HL-60 (cell line): ENCODE measurements around the gene KCNH4.

Experiments
- DNase-seq, 2 experiments: peaks; one replicate each; pipeline ENCODE4 v3.0.0-alpha.2; 2010 to 2020; ENCODE audit warnings: low read depth in 1 of 2, low spot score in 1 of 2
- H3K27ac ChIP-seq: fragments of 250-450 bp; sonication (Bioruptor Pico); replicated peaks from 2 replicates; pipeline ENCODE4 v1.5.1; 2020; ENCODE audit warnings: mild to moderate bottlenecking, moderate library complexity
- H3K27me3 ChIP-seq: fragments of 250-450 bp; sonication (Bioruptor Pico); 2 replicates; pipeline ENCODE4 v1.5.1; 2021; ENCODE audit warnings: mild to moderate bottlenecking, moderate library complexity; ENCODE audit not compliant: insufficient read depth, poor library complexity, severe bottlenecking
- H3K4me3 ChIP-seq: replicated peaks from 2 replicates; pipeline ENCODE4 v1.5.1; 2011; ENCODE audit warnings: mild to moderate bottlenecking, control low read depth, low read length; ENCODE audit not compliant: insufficient read depth
- GABPA ChIP-seq: IDR thresholded peaks from 2 replicates; pipeline ENCODE4 v1.6.1; 2012; ENCODE audit warnings: low read depth
- POLR2AphosphoS5 ChIP-seq: IDR thresholded peaks from 2 replicates; pipeline ENCODE4 v1.6.1; 2012; ENCODE audit warnings: low read depth
- SPI1 ChIP-seq: IDR thresholded peaks from 2 replicates; pipeline ENCODE4 v1.6.1; 2012; ENCODE audit warnings: low read depth, mild to moderate bottlenecking, borderline replicate concordance
- TF ChIP-seq, protein P1 (sequence below): IDR thresholded peaks from 2 replicates; pipeline ENCODE4 v1.6.1; 2012; ENCODE audit warnings: low read depth; ENCODE audit not compliant: insufficient replicate concordance
- TF ChIP-seq, protein P2 (sequence below): IDR thresholded peaks from one replicate; pipeline ENCODE4 v1.5.1; 2011; ENCODE audit warnings: low read length, control low read depth, inconsistent platforms; ENCODE audit not compliant: insufficient read depth

The KCNH4 gene

DNA sequence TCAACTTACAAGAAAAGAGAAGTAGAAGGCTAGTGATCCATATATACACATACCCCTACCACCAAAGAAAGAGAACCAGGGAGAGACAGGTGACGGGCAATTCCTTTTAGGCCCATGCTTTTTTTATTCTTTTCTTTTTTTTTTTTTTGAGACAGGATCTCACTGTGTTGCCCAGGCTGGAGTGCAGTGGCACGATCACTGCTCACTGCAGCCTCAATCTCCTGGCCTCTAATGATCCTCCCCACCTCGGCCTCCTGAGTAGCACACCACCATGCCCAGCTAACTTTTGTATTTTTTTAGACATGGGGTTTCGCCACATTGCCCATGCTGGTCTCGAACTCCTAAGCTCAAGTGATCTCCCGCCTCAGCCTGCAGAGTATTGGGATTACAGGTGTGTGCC is 53.5 kb downstream of the KCNH4 start:
- H3K27ac ChIP-seq, result no peak overlapping the region
- H3K27me3 ChIP-seq, result no peaks in the 10 kb centered on the region
- DNase-seq, result no peak
- TF ChIP-seq, protein P1, sequence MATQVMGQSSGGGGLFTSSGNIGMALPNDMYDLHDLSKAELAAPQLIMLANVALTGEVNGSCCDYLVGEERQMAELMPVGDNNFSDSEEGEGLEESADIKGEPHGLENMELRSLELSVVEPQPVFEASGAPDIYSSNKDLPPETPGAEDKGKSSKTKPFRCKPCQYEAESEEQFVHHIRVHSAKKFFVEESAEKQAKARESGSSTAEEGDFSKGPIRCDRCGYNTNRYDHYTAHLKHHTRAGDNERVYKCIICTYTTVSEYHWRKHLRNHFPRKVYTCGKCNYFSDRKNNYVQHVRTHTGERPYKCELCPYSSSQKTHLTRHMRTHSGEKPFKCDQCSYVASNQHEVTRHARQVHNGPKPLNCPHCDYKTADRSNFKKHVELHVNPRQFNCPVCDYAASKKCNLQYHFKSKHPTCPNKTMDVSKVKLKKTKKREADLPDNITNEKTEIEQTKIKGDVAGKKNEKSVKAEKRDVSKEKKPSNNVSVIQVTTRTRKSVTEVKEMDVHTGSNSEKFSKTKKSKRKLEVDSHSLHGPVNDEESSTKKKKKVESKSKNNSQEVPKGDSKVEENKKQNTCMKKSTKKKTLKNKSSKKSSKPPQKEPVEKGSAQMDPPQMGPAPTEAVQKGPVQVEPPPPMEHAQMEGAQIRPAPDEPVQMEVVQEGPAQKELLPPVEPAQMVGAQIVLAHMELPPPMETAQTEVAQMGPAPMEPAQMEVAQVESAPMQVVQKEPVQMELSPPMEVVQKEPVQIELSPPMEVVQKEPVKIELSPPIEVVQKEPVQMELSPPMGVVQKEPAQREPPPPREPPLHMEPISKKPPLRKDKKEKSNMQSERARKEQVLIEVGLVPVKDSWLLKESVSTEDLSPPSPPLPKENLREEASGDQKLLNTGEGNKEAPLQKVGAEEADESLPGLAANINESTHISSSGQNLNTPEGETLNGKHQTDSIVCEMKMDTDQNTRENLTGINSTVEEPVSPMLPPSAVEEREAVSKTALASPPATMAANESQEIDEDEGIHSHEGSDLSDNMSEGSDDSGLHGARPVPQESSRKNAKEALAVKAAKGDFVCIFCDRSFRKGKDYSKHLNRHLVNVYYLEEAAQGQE, result no peak
- TF ChIP-seq SPI1, result no peak
- TF ChIP-seq, protein P2, sequence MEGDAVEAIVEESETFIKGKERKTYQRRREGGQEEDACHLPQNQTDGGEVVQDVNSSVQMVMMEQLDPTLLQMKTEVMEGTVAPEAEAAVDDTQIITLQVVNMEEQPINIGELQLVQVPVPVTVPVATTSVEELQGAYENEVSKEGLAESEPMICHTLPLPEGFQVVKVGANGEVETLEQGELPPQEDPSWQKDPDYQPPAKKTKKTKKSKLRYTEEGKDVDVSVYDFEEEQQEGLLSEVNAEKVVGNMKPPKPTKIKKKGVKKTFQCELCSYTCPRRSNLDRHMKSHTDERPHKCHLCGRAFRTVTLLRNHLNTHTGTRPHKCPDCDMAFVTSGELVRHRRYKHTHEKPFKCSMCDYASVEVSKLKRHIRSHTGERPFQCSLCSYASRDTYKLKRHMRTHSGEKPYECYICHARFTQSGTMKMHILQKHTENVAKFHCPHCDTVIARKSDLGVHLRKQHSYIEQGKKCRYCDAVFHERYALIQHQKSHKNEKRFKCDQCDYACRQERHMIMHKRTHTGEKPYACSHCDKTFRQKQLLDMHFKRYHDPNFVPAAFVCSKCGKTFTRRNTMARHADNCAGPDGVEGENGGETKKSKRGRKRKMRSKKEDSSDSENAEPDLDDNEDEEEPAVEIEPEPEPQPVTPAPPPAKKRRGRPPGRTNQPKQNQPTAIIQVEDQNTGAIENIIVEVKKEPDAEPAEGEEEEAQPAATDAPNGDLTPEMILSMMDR, result no peak
- TF ChIP-seq GABPA, result no peak
- no peak for TF ChIP-seq POLR2AphosphoS5
- no peak overlapping the region for H3K4me3 ChIP-seq

DNA sequence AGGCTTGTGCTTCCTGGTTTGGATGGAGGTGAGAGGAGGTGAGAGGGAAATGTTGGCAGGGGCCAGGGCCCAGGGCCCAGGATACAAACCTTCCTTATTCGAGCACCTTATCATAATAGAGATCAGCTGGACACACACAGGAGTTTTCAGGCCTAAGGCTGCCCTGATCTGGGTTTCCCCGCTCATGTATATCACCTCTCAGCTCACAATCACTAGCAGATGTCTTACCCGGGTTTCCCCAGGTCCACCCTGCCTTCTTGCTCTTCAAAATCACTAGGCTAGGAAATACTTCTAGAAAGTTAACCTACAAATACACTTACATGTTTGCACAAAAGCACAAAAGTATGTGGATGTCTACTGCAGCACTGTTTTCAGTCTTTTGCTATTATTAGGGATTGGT is 54.1 kb downstream of the KCNH4 start:
- Histone ChIP-seq H3K27me3 (no peaks in the 10 kb centered on the region), H3K27ac (no peak overlapping the region), H3K4me3 (no peak overlapping the region)
- TF ChIP-seq SPI1, result no peak
- TF ChIP-seq, protein P2, result no peak
- TF ChIP-seq, protein P1, result no peak
- no peak for TF ChIP-seq GABPA
- no peak for TF ChIP-seq POLR2AphosphoS5
- no peak for DNase-seq

DNA sequence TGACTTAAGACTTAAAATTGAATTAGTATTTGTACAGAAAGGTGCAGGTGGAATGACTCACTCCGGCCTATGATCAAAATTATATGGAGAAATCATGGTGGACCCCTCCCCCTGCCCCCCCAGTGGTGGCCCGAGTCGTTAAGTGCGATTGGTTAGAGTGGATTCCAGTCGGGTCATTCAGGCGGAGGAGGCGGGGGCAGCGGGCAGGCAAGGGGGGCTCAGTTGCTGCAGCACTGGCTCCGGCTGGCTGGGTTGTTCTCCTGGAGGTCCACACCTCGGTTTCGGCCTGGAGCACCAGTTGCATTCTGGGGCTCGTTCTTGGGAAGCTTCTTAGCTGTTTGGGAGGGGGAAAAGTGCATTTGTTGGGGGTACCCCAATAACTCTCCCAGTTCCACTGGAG is 55.4 kb downstream of the KCNH4 start:
- Histone ChIP-seq H3K27ac (no peak overlapping the region), H3K27me3 (no peaks in the 10 kb centered on the region), H3K4me3 (no peak overlapping the region)
- DNase-seq, result no peak
- TF ChIP-seq GABPA (no peak), POLR2AphosphoS5 (no peak), SPI1 (no peak)
- TF ChIP-seq, protein P2, result no peak
- TF ChIP-seq, protein P1, result no peak
